Hematopoietic multipotent progenitor cell treated with erythropoietin and hydrocortisone succinate and interleukin-3 and kit ligand, for 6 days (in vitro differentiated cells): ENCODE data around the gene HSBP1L1.

Experiments used
- DNase-seq: peaks from one replicate; pipeline ENCODE4 v3.0.0-alpha.2; 2015

Gene HSBP1L1

GRCh38 chr18:79930020-79930642 is 34.3 kb upstream of the HSBP1L1 start:
- DNase-seq, result peak; percentile 59

- no peak for DNase-seq
Measured at GRCh38 chr18:79931475-79931874, 33.0 kb upstream of the HSBP1L1 start.

GRCh38 chr18:79932907-79933306 is 31.5 kb upstream of the HSBP1L1 start:
- DNase-seq, result no peak

GRCh38 chr18:79933765-79934164 is 30.7 kb upstream of the HSBP1L1 start:
- no peak for DNase-seq

- no peak for DNase-seq
Measured at GRCh38 chr18:79934311-79935097, 29.9 kb upstream of the HSBP1L1 start.

GRCh38 chr18:79935098-79935480 is 29.4 kb upstream of the HSBP1L1 start:
- DNase-seq, result no peak

GRCh38 chr18:79935499-79935898 is 28.9 kb upstream of the HSBP1L1 start:
- no peak for DNase-seq

GRCh38 chr18:79935925-79936324 is 28.5 kb upstream of the HSBP1L1 start:
- no peak for DNase-seq

GRCh38 chr18:79936641-79937040 is 27.8 kb upstream of the HSBP1L1 start:
- no peak for DNase-seq

GRCh38 chr18:79937103-79937860 is 27.2 kb upstream of the HSBP1L1 start:
- no peak for DNase-seq

GRCh38 chr18:79938196-79938595 is 26.2 kb upstream of the HSBP1L1 start:
- DNase-seq, result no peak

GRCh38 chr18:79939096-79939495 is 25.3 kb upstream of the HSBP1L1 start:
- no peak for DNase-seq

GRCh38 chr18:79940126-79940813 is 24.2 kb upstream of the HSBP1L1 start:
- no peak for DNase-seq

GRCh38 chr18:79940814-79941472 is 23.5 kb upstream of the HSBP1L1 start:
- no peak for DNase-seq

GRCh38 chr18:79941473-79942119 is 22.8 kb upstream of the HSBP1L1 start:
- DNase-seq, result no peak

GRCh38 chr18:79942211-79942610 is 22.2 kb upstream of the HSBP1L1 start:
- DNase-seq, result no peak

GRCh38 chr18:79942786-79943607 is 21.4 kb upstream of the HSBP1L1 start:
- DNase-seq, result peak; percentile 93

- no peak for DNase-seq
Measured at GRCh38 chr18:79943608-79944125, 20.8 kb upstream of the HSBP1L1 start.

- peak; percentile 72 for DNase-seq
Measured at GRCh38 chr18:79944126-79944731, 20.2 kb upstream of the HSBP1L1 start.

GRCh38 chr18:79944746-79945117 is 19.7 kb upstream of the HSBP1L1 start:
- DNase-seq, result peak; percentile 58
